Neural progenitor cell (in vitro differentiated cells): ENCODE measurements around the gene KATNBL1.
"Not testable (repeated sequence)": the region's sequence is repeated elsewhere in the genome, so short reads cannot be mapped to it uniquely, and the experiment has no call there.

Source experiments
- CTCF ChIP-seq: fragments of 200-600 bp; sonication (generic); IDR thresholded peaks from 2 replicates; pipeline ENCODE4 v1.5.1; 2017; ENCODE audit warnings: antibody characterized with exemption, mild to moderate bottlenecking
- EZH2 ChIP-seq: fragments of 200-600 bp; sonication (generic); IDR thresholded peaks from 2 replicates; pipeline ENCODE4 v1.6.1; 2017; ENCODE audit warnings: antibody characterized with exemption, mild to moderate bottlenecking, moderate library complexity
- EZH2phosphoT487 ChIP-seq: fragments of 200-600 bp; sonication (generic); IDR thresholded peaks from 2 replicates; pipeline ENCODE4 v1.6.1; 2017; ENCODE audit warnings: antibody characterized with exemption

- TF ChIP-seq CTCF: peak; percentile 26
- TF ChIP-seq EZH2, EZH2phosphoT487: not testable (repeated sequence)
Observed at GRCh38 chr15:34193272-34193671, 16.6 kb downstream of the KATNBL1 start.
